ENCODE measurements around the gene GALNT17.
A peak's percentile ranks its signal among the peaks of the same experiment; 100 is the strongest.

Gene GALNT17

DNA sequence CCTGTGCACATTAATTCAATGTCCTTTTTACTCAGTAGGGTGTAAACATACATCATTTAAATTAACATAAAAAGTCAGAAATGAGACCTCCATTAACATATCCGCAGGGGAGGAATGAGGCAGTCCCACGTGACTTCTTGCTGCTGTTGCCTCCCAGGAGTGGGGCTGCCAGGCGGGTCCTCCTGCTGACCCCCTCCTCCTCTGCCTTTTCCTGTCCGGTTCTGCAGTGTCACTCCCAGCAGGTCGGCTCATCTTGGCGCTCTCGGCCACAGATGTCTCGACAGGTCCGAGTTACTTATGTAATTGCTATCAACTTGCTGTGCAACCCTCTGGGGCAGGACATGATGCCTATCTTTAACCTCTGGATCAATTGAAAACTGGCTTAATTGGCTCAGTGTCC lies 329.6 kb downstream of the GALNT17 start:
- Histone ChIP-seq H2AK5ac (ENCODE audit: low read length, severe bottlenecking) (no peak overlapping the region), H2BK5ac (ENCODE audit: low read depth, low read length, poor library complexity, severe bottlenecking) (no peak overlapping the region), H2AFZ (ENCODE audit: low read depth, low read length) (no peak overlapping the region), H3K9me3 (ENCODE audit: control insufficient read depth, low read length) (no peaks in the 10 kb centered on the region), H3K23ac (ENCODE audit: low read length in 2 of 2) (no peak overlapping the region), H3K9ac (ENCODE audit: low read length) (no peak overlapping the region), H3K4me1 (ENCODE audit: control insufficient read depth, insufficient read depth, low read depth, low read length) (no peaks in the 10 kb centered on the region), H3K18ac (ENCODE audit: low read depth in 1 of 2, low read length in 2 of 2) (no peak overlapping the region), H3K27ac (ENCODE audit: low read length, poor library complexity, severe bottlenecking) (no peak overlapping the region), H2BK12ac (ENCODE audit: low read length in 2 of 2) (no peak overlapping the region), H3K27me3 (ENCODE audit: control insufficient read depth in 1 of 2, insufficient read depth in 1 of 2, low read length in 2 of 2) (no peaks in the 10 kb centered on the region), H2BK15ac (ENCODE audit: low read depth, poor library complexity, severe bottlenecking) (no peak overlapping the region), H4K8ac (ENCODE audit: low read length) (no peak overlapping the region), H3K14ac (ENCODE audit: low read length in 2 of 2) (no peak overlapping the region), H3K79me1 (replicated peaks; ENCODE audit: low read length, poor library complexity, severe bottlenecking) (no peaks in the 10 kb centered on the region), H3K4me2 (ENCODE audit: low read length, poor library complexity, severe bottlenecking) (no peak overlapping the region), H3K4me3 (ENCODE audit: insufficient read depth in 1 of 2, low read depth in 1 of 2, low read length in 2 of 2) (no peak overlapping the region), H2BK120ac (ENCODE audit: low read depth, low read length) (no peak overlapping the region), H3K36me3 (ENCODE audit: control insufficient read depth in 1 of 2, insufficient read depth in 2 of 2, low read depth in 1 of 2, low read length in 2 of 2) (no peaks in the 10 kb centered on the region), H3K4ac (ENCODE audit: low read depth in 1 of 2, low read length in 2 of 2) (no peak overlapping the region), H4K91ac (ENCODE audit: low read length) (no peak overlapping the region)
- no peak for DNase-seq
- 52% methylated on average over 9 of the region's 9 CpGs for WGBS

DNA sequence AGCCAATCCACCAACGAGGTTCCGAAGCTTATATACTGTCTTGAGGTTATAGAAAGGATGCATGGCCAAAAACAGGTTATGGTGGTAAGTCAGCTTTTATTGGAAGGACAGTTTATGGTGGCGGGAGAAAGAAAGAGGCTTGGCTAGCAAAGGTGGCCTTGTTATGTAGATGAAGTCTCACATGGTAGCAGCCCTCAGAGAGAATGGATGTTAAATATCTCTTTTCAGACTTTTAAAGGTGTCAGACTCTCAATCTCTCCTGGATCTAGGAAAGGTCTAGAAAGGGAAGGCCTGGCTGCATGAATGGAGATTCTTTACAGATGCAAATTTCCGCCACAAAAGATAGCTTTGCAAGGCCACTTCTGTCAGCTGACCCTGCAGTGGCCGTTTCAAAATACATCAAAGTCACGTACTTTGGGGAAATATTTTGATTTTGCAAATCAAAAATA lies 333.8 kb downstream of the GALNT17 start:
- H2AFZ ChIP-seq (ENCODE audit: low read depth, low read length), result no peak overlapping the region
- no peak overlapping the region for H4K8ac ChIP-seq (ENCODE audit: low read length)
- no peaks in the 10 kb centered on the region for H3K4me1 ChIP-seq (ENCODE audit: control insufficient read depth, insufficient read depth, low read depth, low read length)
- no peak overlapping the region for H2BK120ac ChIP-seq (ENCODE audit: low read depth, low read length)
- no peaks in the 10 kb centered on the region for H3K36me3 ChIP-seq (ENCODE audit: control insufficient read depth in 1 of 2, insufficient read depth in 2 of 2, low read depth in 1 of 2, low read length in 2 of 2)
- no peak overlapping the region for H3K14ac ChIP-seq (ENCODE audit: low read length in 2 of 2)
- no peak overlapping the region for H3K18ac ChIP-seq (ENCODE audit: low read depth in 1 of 2, low read length in 2 of 2)
- H3K27me3 ChIP-seq (ENCODE audit: control insufficient read depth in 1 of 2, insufficient read depth in 1 of 2, low read length in 2 of 2), result no peaks in the 10 kb centered on the region
- no peak overlapping the region for H2BK12ac ChIP-seq (ENCODE audit: low read length in 2 of 2)
- no peak overlapping the region for H3K9ac ChIP-seq (ENCODE audit: low read length)
- no peak overlapping the region for H3K23ac ChIP-seq (ENCODE audit: low read length in 2 of 2)
- no peak overlapping the region for H3K4me3 ChIP-seq (ENCODE audit: insufficient read depth in 1 of 2, low read depth in 1 of 2, low read length in 2 of 2)
- WGBS, result 43% methylated on average over 5 of the region's 6 CpGs
- H2AK5ac ChIP-seq (ENCODE audit: low read length, severe bottlenecking), result no peak overlapping the region
- H3K9me3 ChIP-seq (ENCODE audit: control insufficient read depth, low read length), result no peaks in the 10 kb centered on the region
- DNase-seq, result no peak
- H3K4ac ChIP-seq (ENCODE audit: low read depth in 1 of 2, low read length in 2 of 2), result no peak overlapping the region
- H3K4me2 ChIP-seq (ENCODE audit: low read length, poor library complexity, severe bottlenecking), result no peak overlapping the region
- H3K27ac ChIP-seq (ENCODE audit: low read length, poor library complexity, severe bottlenecking), result no peak overlapping the region
- no peak overlapping the region for H4K91ac ChIP-seq (ENCODE audit: low read length)
- no peak overlapping the region for H2BK5ac ChIP-seq (ENCODE audit: low read depth, low read length, poor library complexity, severe bottlenecking)
- no peaks in the 10 kb centered on the region for H3K79me1 ChIP-seq (replicated peaks; ENCODE audit: low read length, poor library complexity, severe bottlenecking)
- H2BK15ac ChIP-seq (ENCODE audit: low read depth, poor library complexity, severe bottlenecking), result no peak overlapping the region

DNA sequence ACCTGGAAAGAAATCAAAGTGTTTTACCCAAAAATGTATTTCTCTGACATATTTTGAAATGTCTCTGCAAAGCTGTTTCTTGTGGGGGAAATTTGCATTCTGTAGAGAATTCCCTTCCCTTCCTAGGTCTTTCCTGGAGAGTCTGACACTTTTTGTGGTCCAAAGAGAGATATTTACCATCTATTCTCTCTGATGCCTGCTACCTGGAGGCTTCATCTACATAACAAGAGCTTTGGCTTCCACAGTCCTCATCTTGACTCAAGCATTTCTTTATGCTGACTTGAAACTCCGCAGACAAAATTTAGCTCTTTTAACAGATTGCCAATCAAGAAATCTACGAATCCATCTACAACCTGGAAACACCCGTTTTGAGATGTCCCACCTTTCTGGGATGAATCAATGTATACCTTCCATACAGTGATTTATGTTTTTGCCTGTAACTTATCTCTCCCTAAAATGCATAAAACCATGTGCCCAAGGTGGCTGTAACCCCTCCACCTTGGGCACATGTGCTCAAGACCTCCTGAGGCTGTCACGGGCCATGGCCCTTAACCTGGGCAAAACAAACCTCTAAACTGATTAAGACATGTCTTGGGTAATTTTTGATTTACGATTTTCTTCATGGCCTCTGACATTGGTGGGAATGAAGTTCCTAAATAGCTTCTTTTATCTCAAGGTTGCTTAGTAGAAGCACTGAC lies 334.7 kb downstream of the GALNT17 start:
- Histone ChIP-seq H4K8ac (ENCODE audit: low read length) (no peak overlapping the region), H2BK5ac (ENCODE audit: low read depth, low read length, poor library complexity, severe bottlenecking) (no peak overlapping the region), H3K36me3 (ENCODE audit: control insufficient read depth in 1 of 2, insufficient read depth in 2 of 2, low read depth in 1 of 2, low read length in 2 of 2) (no peaks in the 10 kb centered on the region), H3K9me3 (ENCODE audit: control insufficient read depth, low read length) (no peaks in the 10 kb centered on the region), H3K4me1 (ENCODE audit: control insufficient read depth, insufficient read depth, low read depth, low read length) (no peaks in the 10 kb centered on the region), H3K23ac (ENCODE audit: low read length in 2 of 2) (no peak overlapping the region), H3K4me3 (ENCODE audit: insufficient read depth in 1 of 2, low read depth in 1 of 2, low read length in 2 of 2) (no peak overlapping the region), H4K91ac (ENCODE audit: low read length) (no peak overlapping the region), H2AFZ (ENCODE audit: low read depth, low read length) (no peak overlapping the region), H3K79me1 (replicated peaks; ENCODE audit: low read length, poor library complexity, severe bottlenecking) (no peaks in the 10 kb centered on the region), H3K9ac (ENCODE audit: low read length) (no peak overlapping the region), H3K14ac (ENCODE audit: low read length in 2 of 2) (no peak overlapping the region), H2AK5ac (ENCODE audit: low read length, severe bottlenecking) (no peak overlapping the region), H2BK15ac (ENCODE audit: low read depth, poor library complexity, severe bottlenecking) (no peak overlapping the region), H3K4ac (ENCODE audit: low read depth in 1 of 2, low read length in 2 of 2) (no peak overlapping the region), H2BK12ac (ENCODE audit: low read length in 2 of 2) (no peak overlapping the region), H2BK120ac (ENCODE audit: low read depth, low read length) (no peak overlapping the region), H3K4me2 (ENCODE audit: low read length, poor library complexity, severe bottlenecking) (no peak overlapping the region), H3K18ac (ENCODE audit: low read depth in 1 of 2, low read length in 2 of 2) (no peak overlapping the region), H3K27me3 (ENCODE audit: control insufficient read depth in 1 of 2, insufficient read depth in 1 of 2, low read length in 2 of 2) (no peaks in the 10 kb centered on the region), H3K27ac (ENCODE audit: low read length, poor library complexity, severe bottlenecking) (no peak overlapping the region)
- DNase-seq, result no peak
- 48% methylated on average over 4 of the region's 5 CpGs for WGBS

DNA sequence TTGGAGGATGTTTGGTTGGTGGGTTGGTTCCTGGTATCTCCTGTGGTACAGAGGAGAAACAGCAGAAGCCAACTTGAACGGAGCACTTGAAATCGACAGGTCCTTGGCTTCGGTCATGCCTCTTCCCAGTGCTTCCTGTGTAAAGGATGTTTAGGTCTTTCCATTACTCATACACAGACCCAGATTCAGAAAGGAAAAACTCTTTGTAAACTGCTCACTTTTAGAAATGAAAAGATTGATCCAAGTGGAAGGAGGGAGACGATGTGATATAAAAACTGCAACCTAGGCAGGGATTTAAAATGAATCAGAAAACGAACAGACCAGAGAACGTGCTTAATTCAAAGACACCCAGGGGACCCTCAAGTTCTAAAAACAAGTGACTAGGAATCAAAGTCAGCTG lies 338.4 kb downstream of the GALNT17 start:
- H3K36me3 ChIP-seq (ENCODE audit: control insufficient read depth in 1 of 2, insufficient read depth in 2 of 2, low read depth in 1 of 2, low read length in 2 of 2), result no peaks in the 10 kb centered on the region
- no peak overlapping the region for H4K8ac ChIP-seq (ENCODE audit: low read length)
- H3K23ac ChIP-seq (ENCODE audit: low read length in 2 of 2), result no peak overlapping the region
- no peak overlapping the region for H3K4me2 ChIP-seq (ENCODE audit: low read length, poor library complexity, severe bottlenecking)
- no peak overlapping the region for H4K91ac ChIP-seq (ENCODE audit: low read length)
- H3K9me3 ChIP-seq (ENCODE audit: control insufficient read depth, low read length), result peaks cover 6% of the 10 kb centered on the region
- H2AFZ ChIP-seq (ENCODE audit: low read depth, low read length), result no peak overlapping the region
- H3K4ac ChIP-seq (ENCODE audit: low read depth in 1 of 2, low read length in 2 of 2), result no peak overlapping the region
- peak overlapping the region; percentile 41 for H3K9ac ChIP-seq (ENCODE audit: low read length)
- no peaks in the 10 kb centered on the region for H3K27me3 ChIP-seq (ENCODE audit: control insufficient read depth in 1 of 2, insufficient read depth in 1 of 2, low read length in 2 of 2)
- H3K4me1 ChIP-seq (ENCODE audit: control insufficient read depth, insufficient read depth, low read depth, low read length), result no peaks in the 10 kb centered on the region
- H2BK15ac ChIP-seq (ENCODE audit: low read depth, poor library complexity, severe bottlenecking), result no peak overlapping the region
- no peak overlapping the region for H3K14ac ChIP-seq (ENCODE audit: low read length in 2 of 2)
- no peak for DNase-seq
- no peak overlapping the region for H3K27ac ChIP-seq (ENCODE audit: low read length, poor library complexity, severe bottlenecking)
- no peak overlapping the region for H3K18ac ChIP-seq (ENCODE audit: low read depth in 1 of 2, low read length in 2 of 2)
- no peak overlapping the region for H3K4me3 ChIP-seq (ENCODE audit: insufficient read depth in 1 of 2, low read depth in 1 of 2, low read length in 2 of 2)
- no peak overlapping the region for H2BK120ac ChIP-seq (ENCODE audit: low read depth, low read length)
- no peaks in the 10 kb centered on the region for H3K79me1 ChIP-seq (replicated peaks; ENCODE audit: low read length, poor library complexity, severe bottlenecking)
- no peak overlapping the region for H2AK5ac ChIP-seq (ENCODE audit: low read length, severe bottlenecking)
- WGBS, result 80% methylated on average over 3 of the region's 6 CpGs
- H2BK5ac ChIP-seq (ENCODE audit: low read depth, low read length, poor library complexity, severe bottlenecking), result no peak overlapping the region
- H2BK12ac ChIP-seq (ENCODE audit: low read length in 2 of 2), result no peak overlapping the region
